CD4-positive, alpha-beta T cell treated with Interleukin-6 at 100 ng/mL for 8 hours (primary cell): ENCODE measurements around the gene DSCAML1.

Experiments
- DNase-seq: peaks from one replicate; pipeline ENCODE4 v3.0.0-alpha.2; 2020; ENCODE audit warnings: mixed read lengths, low spot score

DSCAML1 gene

GRCh38 chr11:117614728-117615127 is 182.3 kb downstream of the DSCAML1 start:
- no peak for DNase-seq

DNA sequence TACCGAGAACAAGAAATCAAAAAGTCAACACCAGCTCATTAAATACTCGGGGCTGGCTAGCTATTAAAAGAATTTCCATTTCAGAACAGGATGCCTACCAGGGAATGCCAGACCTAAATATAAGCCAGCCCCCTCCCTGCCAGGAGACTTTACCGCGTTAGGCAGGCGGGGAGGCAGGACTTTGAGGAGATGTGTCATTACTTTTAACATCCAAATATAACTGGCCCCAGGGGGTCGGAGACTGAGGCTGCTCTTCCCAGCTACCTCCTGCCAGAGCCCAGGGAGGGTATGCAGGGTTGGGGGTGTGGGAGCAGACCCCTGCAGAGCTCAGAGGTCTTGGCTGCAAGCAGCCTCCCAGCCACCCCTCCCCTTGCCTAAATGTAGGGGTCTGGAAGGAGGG is 183.5 kb downstream of the DSCAML1 start:
- no peak for DNase-seq

GRCh38 chr11:117612177-117612576 is 184.8 kb downstream of the DSCAML1 start:
- DNase-seq, result no peak

DNA sequence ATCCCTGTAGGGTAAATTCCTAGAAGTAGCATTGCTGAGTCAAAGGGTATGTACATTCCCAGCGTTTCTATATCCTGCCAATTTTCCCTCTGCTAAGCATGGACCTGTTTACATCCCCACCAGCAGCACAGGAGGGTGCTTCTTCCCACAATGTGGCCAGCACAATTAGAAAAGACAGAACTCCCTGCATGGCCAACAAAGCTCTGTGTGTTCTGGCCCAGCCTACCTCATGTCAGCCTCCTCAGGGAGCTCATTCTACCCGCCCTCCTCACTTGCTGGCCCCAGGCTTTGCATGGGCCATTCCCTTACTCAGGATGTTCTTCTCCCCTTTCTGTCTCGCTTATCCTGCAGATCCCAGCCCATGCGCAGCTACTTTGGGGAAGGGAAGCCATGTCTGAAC is 186.1 kb downstream of the DSCAML1 start:
- DNase-seq, result no peak

DNA sequence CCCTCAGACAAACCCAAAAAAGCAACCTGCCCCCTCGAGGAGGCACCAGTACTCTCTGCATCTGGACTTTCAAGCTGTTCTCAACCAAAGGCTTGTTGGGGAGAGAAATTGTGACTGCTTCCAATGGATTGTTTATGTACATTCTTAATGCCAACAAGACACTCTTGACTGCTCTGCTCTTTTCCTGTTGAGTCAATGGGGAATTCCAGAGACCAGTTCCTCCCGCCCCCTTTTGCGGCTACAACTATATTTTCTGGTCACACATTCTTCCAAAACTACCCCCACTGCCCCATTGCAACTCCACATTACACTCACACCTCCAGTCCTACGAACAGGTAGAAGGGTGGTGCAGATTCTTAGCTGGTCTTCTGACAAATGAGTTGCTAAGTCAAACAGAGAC is 187.0 kb downstream of the DSCAML1 start:
- DNase-seq, result no peak

GRCh38 chr11:117607449-117607848 is 189.6 kb downstream of the DSCAML1 start:
- DNase-seq, result no peak

GRCh38 chr11:117606790-117607189 is 190.2 kb downstream of the DSCAML1 start:
- DNase-seq, result no peak

DNA sequence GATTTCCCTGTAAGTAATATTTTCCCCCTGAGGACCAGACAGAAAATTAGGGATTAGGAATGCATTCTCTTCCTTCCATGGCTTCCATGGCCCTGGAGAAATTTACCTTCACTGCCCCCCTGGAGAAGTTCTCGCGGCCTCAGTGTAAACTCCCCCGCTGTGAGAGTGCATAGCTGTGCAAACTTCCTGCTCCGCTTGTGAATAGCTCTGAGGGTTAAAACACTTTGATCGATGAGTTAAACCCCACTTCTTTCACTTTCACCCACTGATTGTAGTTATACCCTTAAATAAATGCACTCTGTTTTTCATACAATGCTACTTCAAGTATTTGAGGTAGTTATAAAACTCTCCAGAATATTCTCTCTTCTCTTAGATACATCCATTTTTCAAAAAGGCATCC is 190.8 kb downstream of the DSCAML1 start:
- DNase-seq, result no peak

- no peak for DNase-seq
These were observed 191.7 kb downstream of the DSCAML1 start for GRCh38 chr11:117605331-117605730.

DNA sequence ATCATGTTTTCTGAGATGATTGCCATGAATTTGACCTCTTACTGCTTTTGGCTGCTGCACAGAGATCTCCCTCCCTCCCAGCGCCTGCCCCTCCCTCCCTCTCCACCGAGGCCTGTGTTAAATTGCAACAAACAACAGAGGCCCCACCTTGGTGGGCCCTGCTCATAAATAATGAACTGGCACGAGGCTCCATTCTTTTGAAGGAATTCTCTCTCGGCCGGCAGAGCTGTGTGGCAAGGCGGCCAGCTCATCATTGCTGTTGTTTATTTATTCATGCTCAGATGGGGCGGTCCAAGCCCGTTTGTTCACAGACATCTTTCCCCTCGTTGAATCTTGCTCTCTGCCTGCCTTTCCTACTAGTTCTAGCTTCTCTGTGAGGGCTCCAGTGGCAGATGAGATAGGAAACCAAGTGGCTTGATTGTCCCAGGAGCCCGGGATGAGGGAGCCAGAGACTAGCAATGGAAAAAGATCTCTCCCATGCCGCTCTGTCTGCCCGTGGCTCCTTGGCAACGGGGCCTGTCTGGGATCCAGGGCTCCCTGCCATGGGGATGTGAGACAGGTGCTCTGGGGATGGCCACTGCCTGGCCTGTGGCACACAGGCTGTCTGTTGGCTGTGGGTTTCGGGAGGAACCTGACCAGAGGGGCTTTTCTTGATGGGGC is 192.6 kb downstream of the DSCAML1 start:
- DNase-seq, result no peak

DNA sequence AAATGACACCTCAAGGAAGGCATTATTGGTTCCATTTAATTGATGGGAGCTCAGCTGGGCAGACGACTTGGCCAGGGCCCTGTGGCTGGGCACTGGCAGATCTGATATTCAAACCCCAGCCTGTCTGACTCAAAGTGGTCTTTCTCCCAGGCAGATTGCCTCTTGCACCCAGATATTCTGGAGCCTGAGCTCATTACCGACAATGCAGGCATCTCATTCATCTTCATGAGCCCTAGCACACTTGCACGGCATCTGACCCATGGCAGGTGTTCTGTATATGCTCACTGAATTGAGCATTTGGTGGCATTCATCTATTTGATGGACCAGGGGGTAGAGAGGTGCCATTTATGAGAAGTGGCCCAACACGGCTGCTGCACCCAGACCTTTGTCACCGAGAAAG is 193.1 kb downstream of the DSCAML1 start:
- DNase-seq, result no peak

DNA sequence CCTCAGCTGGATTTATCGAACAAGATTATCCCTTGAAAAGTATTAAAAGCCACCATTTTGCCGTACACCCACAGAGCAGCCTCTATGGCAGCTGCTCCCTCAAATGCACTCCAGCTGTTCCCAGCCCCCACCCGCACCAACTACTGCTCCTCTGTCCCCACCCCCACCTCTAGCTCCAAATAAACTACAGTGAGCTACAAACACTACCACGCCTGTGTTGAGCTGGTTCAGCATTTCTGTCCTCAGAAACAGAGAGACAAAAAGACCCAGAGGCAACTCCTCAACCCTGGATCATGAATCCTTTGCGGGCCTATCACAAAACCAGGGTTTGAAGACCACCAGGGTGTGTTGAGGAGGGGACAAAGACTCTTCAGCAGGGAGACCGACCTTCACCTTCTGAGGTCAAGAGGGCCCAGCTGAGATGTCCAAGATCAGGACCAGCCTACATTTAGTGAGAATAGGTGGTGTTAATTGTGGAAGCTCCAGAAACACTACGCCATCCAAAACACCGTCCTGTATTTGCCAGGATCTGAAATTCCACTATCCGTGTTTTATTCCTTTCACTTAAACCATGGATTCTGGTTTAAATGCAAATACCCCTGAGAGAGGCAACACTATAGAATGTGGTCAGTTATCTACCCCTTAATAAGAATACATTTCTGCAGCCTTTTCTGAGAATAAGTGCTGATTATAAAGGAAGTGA is 195.9 kb downstream of the DSCAML1 start:
- DNase-seq, result no peak

DNA sequence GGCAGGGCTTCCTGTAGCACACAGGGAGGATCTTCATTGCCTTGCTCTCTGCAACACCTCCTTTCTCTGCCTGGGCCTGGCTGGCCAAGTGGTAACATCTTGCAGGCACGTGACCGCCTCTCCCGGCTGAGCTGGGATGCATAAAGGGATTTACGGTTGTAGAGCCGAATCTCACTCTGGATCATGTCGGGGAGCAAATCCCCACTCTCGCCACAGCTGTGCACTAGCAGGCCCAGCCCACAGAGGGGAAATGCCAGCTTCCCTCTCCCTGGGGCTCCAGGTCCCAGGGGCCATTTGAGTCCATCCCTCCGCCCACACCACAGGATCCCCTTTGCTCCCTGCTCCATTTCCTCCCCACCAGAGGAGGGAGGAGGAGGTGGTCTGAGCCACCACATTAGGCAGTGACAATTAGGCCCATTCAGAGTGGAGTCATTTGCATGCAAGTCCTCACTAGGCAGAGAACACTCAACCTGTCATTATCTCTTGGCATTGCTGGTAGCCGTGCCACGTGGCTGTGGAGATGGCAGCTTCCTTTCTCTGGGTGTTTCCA is 196.7 kb downstream of the DSCAML1 start:
- DNase-seq, result no peak

- DNase-seq, result no peak
These were observed 199.9 kb downstream of the DSCAML1 start for GRCh38 chr11:117597071-117597470.

DNA sequence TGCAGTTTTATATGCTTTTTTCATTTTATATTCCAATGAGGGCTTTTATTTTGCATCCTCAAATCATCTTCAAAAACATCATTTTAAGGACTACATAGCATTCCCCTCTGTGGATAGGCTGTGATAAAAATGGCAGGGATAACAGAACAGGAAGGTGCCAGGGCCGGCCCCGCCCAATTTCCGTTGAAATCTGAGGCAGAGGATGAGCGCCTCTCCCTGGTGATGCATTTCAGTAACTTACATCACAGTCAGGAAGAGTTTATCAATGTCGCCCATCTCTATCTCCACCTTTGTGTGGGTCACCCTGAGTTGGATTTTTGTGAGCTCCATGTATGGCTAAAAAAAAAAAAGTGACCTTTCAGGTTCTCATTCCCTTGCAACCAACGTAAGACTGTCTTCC is 201.6 kb downstream of the DSCAML1 start:
- DNase-seq, result no peak

DNA sequence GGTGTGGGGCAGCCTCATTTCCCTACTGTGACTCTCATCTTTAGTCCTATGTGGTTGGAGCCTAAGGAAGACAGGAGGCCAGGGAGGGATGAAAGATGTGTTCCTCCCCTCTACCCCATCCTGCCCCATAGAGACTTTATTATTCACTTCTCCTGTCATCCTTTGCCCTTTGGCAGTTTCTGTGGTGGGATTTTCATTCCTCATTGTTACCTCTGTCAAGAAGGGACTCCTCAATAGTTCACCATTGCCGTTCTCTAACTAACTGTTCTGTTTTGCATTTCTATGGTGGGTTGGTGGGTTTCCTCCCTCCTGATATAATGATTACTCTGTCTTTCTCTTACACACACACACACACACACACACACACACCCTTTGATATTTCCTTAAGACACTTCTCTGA is 202.3 kb downstream of the DSCAML1 start:
- DNase-seq, result no peak

- DNase-seq, result no peak
These were observed 204.0 kb downstream of the DSCAML1 start for GRCh38 chr11:117593065-117593464.

DNA sequence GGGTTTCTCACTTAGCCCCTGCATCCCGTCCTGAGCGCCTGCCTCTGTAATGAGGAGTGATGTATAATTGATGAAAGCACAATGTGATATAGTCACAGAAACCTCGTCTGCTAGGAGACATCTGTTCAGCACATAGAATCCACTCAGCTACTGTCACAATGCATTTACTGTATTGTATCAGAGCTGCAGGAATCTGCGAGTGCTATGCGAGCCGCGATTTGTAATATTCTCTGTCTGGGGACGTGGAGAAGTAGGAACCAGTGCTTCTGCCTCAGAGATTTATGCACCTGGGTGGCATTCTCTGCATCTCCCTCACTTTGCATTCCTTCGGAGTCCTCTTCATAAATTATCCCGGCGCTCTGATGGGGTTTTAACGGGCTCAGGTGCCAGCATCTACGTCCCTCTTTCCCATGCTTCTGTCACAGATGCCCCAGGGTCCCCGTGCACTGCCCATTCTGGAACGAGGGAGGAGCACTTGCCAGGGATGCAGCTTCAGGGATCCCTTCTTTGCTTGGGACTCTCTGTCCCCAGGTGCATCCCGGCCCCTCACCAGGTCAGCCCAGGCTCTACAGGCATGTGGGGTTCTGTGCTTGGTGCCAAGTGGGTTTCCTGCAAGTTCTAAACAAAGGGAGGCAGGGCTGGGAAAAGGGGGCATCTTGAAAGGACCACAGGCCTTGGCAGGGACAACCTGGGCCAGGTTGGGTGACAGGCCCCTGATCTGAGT is 205.5 kb downstream of the DSCAML1 start:
- no peak for DNase-seq

DNA sequence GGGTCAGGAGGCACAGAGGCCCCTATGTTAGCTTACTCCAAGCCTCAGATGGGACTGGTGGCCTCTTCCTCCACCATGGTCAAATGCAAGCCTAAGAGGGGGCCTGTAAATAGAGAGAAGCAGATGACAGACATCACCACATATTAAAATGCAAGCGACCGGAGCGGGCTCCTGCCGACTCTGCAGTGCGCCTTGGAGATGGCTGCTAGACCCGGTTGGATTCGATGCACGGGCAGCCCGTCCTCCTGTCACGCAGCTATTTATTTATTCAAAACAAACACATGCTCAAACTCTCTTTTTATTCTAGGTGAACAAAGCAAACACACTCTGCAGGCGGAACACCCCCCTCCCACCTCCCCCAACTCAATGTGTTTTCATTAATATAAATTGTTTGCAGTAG is 208.0 kb downstream of the DSCAML1 start:
- no peak for DNase-seq

DNA sequence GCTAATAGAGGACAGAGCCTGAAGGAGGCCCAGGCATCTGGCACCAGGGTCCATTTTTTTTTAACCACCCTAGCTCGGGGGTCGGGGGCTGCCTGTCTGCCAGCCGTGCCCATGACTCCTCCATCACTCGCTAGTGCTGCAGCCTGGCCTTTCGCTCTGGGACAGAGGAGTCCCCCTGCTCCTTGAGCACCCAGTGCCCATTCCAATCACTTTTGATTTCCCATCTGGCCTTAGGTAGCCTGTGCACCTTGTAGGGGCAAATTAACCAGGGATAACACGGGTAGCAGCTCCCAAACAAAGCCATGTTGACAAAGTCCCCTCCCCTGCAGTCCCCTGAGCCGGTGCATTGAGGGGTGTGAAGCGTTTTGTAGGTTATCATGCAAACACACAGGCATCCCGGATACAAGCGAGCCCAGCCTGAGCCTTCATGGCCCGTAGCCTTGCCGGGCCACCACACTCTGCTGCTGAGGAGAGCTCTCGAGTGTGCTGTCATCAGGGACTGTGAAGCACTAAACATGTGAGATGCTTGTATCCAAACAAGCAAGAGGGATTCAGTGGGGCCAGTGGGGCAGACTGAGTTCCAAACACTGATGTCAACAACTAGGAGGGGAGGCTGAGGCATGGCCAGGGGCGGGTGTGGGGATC is 208.7 kb downstream of the DSCAML1 start:
- DNase-seq, result no peak

DNA sequence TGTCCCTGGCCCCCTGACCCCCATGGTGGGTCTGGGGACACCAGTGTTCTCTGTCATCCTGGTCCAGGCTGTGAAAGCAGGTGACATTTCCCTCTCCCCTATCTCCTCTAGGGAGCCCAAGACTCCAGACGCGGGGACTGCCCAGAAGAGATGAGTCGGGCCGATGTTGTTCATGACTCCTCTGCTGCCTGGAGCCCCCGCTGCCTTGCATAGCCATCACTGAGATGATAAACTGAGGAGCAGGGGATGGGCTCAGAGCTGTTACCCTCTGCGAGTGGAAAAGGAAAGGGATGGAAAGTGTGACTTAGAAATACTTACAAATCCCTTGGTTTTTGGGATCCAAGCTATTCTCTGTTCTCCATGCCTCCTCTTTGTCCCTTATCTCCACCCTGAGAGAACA is 209.6 kb downstream of the DSCAML1 start:
- no peak for DNase-seq

- no peak for DNase-seq
These were observed 210.6 kb downstream of the DSCAML1 start for GRCh38 chr11:117586392-117586791.

DNA sequence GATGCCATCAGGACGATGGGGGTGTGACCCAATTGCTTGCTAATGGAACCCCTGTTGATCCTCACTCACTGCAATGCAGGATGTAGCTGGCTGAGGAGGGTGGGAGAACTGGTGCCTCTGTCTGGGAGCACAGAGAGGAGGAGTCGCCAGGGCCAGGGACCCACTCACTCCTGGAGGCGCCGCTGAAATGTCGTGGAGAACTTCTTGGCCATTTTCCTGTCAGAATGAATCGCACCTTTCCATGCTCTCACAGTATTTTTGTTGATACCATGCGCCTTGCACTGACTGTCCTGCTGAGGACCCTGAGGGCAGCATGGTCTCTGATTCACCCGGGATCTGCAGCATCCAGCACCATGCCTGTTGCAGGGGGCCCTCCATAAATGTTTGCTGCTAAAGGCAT is 211.4 kb downstream of the DSCAML1 start:
- DNase-seq, result no peak
